GM19455 (cell line): Measurements from ENCODE around the gene KIF1A.

Experiments used
- ATAC-seq: cut with Tn5 transposase; IDR thresholded peaks from one replicate; pipeline ENCODE4 v1.9.1; 2021; ENCODE audit not compliant: unreplicated experiment

Gene KIF1A

GRCh38 chr2:240806459-240806858, 13.6 kb downstream of the KIF1A start:
- no peak for ATAC-seq

- ATAC-seq, result no peak
Observed at GRCh38 chr2:240806006-240806405, 14.0 kb downstream of the KIF1A start.

GRCh38 chr2:240803191-240803590, 16.8 kb downstream of the KIF1A start:
- ATAC-seq, result no peak

- ATAC-seq, result no peak
Observed at GRCh38 chr2:240799033-240799820, 20.8 kb downstream of the KIF1A start.

GRCh38 chr2:240798327-240798905, 21.6 kb downstream of the KIF1A start:
- ATAC-seq, result no peak

GRCh38 chr2:240797914-240798313, 22.1 kb downstream of the KIF1A start:
- no peak for ATAC-seq

- ATAC-seq, result no peak
Observed at GRCh38 chr2:240797500-240797895, 22.5 kb downstream of the KIF1A start.

GRCh38 chr2:240796543-240797499, 23.2 kb downstream of the KIF1A start:
- ATAC-seq, result no peak

- no peak for ATAC-seq
Observed at GRCh38 chr2:240795916-240796510, 24.0 kb downstream of the KIF1A start.

GRCh38 chr2:240795454-240795853, 24.6 kb downstream of the KIF1A start:
- no peak for ATAC-seq

- ATAC-seq, result no peak
Observed at GRCh38 chr2:240794178-240794721, 25.8 kb downstream of the KIF1A start.

GRCh38 chr2:240793313-240794177, 26.5 kb downstream of the KIF1A start:
- no peak for ATAC-seq

- ATAC-seq, result no peak
Observed at GRCh38 chr2:240792629-240793312, 27.2 kb downstream of the KIF1A start.

GRCh38 chr2:240791821-240792628, 28.0 kb downstream of the KIF1A start:
- ATAC-seq, result no peak

GRCh38 chr2:240791221-240791800, 28.7 kb downstream of the KIF1A start:
- ATAC-seq, result no peak

- no peak for ATAC-seq
Observed at GRCh38 chr2:240790370-240791220, 29.4 kb downstream of the KIF1A start.
